Brain microvascular endothelial cell (primary cell): ENCODE results near the gene MYO3B.

Source experiments
- DNase-seq: peaks from one replicate; pipeline ENCODE4 v3.0.0-alpha.2; 2020
- H3K27ac ChIP-seq: fragments of 250-450 bp; sonication (Bioruptor Pico); 2 replicates; pipeline ENCODE4 v1.5.1; 2020; ENCODE audit warnings: mild to moderate bottlenecking, moderate library complexity
- H3K27me3 ChIP-seq: fragments of 250-450 bp; sonication (Bioruptor Pico); replicated peaks from 2 replicates; pipeline ENCODE4 v1.5.1; 2020; ENCODE audit warnings: mild to moderate bottlenecking
- H3K36me3 ChIP-seq: fragments of 250-450 bp; sonication (Bioruptor Pico); replicated peaks from 2 replicates; pipeline ENCODE4 v1.5.1; 2020; ENCODE audit warnings: mild to moderate bottlenecking
- H3K4me3 ChIP-seq: 2 replicates; pipeline ENCODE4 v1.5.1; 2011; ENCODE audit warnings: low read depth, mild to moderate bottlenecking, control low read depth, low read length, moderate library complexity
- CTCF ChIP-seq: IDR thresholded peaks from 2 replicates; pipeline ENCODE4 v1.5.1; 2011; ENCODE audit warnings: low read depth, mild to moderate bottlenecking, moderate library complexity, low read length, control low read depth, inconsistent platforms; ENCODE audit errors: missing control alignments
- in situ Hi-C: cut with HindIII; loops from 2 replicates; pipeline ENCODE4 v1.10.0; 2017; ENCODE audit warnings: low sequenced_read_pairs, low pct_ligation_motif_present

Gene MYO3B

GRCh38 chr2:170475878-170476277, 297.9 kb downstream of the MYO3B start:
- no peak for TF ChIP-seq CTCF
- Histone ChIP-seq H3K4me3 (no peak overlapping the region), H3K27me3 (no peaks in the 10 kb centered on the region), H3K36me3 (no peaks in the 10 kb centered on the region), H3K27ac (no peak overlapping the region)
- no peak for DNase-seq
- in situ Hi-C loops = no loop called here

GRCh38 chr2:170477630-170478029, 299.7 kb downstream of the MYO3B start:
- DNase-seq = no peak
- Histone ChIP-seq H3K27me3 (no peaks in the 10 kb centered on the region), H3K36me3 (no peaks in the 10 kb centered on the region), H3K27ac (no peak overlapping the region), H3K4me3 (no peak overlapping the region)
- in situ Hi-C loops = no loop called here
- no peak for TF ChIP-seq CTCF

- H3K27ac ChIP-seq = no peak overlapping the region
- H3K36me3 ChIP-seq = no peaks in the 10 kb centered on the region
- TF ChIP-seq CTCF = no peak
- no peak for DNase-seq
- in situ Hi-C loops = no loop called here
- no peaks in the 10 kb centered on the region for H3K27me3 ChIP-seq
- H3K4me3 ChIP-seq = no peak overlapping the region
These were observed 303.3 kb downstream of the MYO3B start for GRCh38 chr2:170481201-170481600.

- Histone ChIP-seq H3K27me3 (no peaks in the 10 kb centered on the region), H3K4me3 (no peak overlapping the region), H3K27ac (no peak overlapping the region), H3K36me3 (no peaks in the 10 kb centered on the region)
- TF ChIP-seq CTCF = no peak
- DNase-seq = no peak
- in situ Hi-C loops = no loop called here
These were observed 306.6 kb downstream of the MYO3B start for GRCh38 chr2:170484552-170484951.

GRCh38 chr2:170485254-170486026, 307.5 kb downstream of the MYO3B start:
- H3K27me3 ChIP-seq = no peaks in the 10 kb centered on the region
- in situ Hi-C loops = no loop called here
- TF ChIP-seq CTCF = no peak
- H3K27ac ChIP-seq = no peak overlapping the region
- no peaks in the 10 kb centered on the region for H3K36me3 ChIP-seq
- no peak for DNase-seq
- no peak overlapping the region for H3K4me3 ChIP-seq

GRCh38 chr2:170486730-170487129, 308.8 kb downstream of the MYO3B start:
- Histone ChIP-seq H3K27ac (no peak overlapping the region), H3K27me3 (no peaks in the 10 kb centered on the region), H3K4me3 (no peak overlapping the region), H3K36me3 (no peaks in the 10 kb centered on the region)
- DNase-seq = no peak
- in situ Hi-C loops = no loop called here
- no peak for TF ChIP-seq CTCF
